HT1080 (cell line): ENCODE measurements around the gene MYOM1. TPM values are rescaled to one million over a fixed set of nuclear protein-coding genes. Genes with fewer than 3 reads are reported as not detected.

ENCODE experiments used
- DNase-seq: peaks from one replicate; pipeline ENCODE4 v3.0.0-alpha.2; 2015; ENCODE audit warnings: low read depth
- polyA plus RNA-seq, 2 experiments: library from polyadenylated mRNA; depleted of rRNA; stranded (reverse); fragments of >200 nt; gene quantifications; 2 replicates each; pipeline ENCODE4 v1.2.3, GENCODE V29; 2015
- total RNA-seq: library from RNA; depleted of rRNA; stranded (reverse); fragments of >200 nt; shearing (Covaris generic); gene quantifications from 2 replicates; pipeline ENCODE4 v1.2.3, GENCODE V29; 2014; rRNA removed

The MYOM1 gene
- not detected in 2 replicates for total RNA-seq
- polyA plus RNA-seq (2015; cell fraction: cytosol; rRNA removed): 0.03 and 0.07 TPM in 2 replicates
- 0.04 and 0.09 TPM in 2 replicates for polyA plus RNA-seq (2015; cell fraction: nucleus; rRNA removed)

DNA sequence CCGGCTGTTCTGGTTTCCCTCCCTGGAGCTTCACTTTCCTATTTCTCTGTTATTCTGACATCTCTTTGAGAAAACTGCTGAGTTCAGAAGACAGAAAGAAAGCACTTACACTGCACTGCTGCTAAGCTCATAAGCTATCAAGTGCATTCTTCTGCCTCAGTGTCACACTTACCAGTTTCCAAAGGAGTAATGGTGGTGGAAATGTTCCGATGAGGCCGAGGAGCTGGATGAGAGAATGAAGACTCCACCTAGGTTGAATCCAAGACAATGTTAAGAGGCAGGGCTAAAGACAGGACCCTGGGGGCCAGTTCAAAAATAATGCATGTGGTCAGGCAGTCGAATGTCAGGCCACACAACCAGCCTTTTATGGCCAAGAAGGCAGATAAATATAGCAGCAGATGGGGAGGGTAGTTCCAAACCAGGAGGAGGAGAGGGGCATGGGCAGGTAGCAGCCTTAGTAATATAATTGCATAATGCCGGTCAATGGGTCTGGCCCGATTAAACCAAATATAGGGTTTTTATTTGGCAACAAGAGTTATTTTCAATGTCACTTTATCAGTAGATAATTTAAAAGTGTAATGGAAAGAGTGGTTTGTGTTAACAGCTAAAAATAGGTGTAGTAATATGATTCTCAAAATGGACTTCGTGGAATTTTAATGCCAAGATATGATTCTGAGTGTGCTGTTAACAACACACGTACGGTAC lies at the start of gene MYOM1:
Gene MYOM1, minus strand, starts transcription at position 338 of the 705 bp plus-strand sequence. CDS start 4,745 bp downstream, outside the sequence.
- no peak for DNase-seq

DNA sequence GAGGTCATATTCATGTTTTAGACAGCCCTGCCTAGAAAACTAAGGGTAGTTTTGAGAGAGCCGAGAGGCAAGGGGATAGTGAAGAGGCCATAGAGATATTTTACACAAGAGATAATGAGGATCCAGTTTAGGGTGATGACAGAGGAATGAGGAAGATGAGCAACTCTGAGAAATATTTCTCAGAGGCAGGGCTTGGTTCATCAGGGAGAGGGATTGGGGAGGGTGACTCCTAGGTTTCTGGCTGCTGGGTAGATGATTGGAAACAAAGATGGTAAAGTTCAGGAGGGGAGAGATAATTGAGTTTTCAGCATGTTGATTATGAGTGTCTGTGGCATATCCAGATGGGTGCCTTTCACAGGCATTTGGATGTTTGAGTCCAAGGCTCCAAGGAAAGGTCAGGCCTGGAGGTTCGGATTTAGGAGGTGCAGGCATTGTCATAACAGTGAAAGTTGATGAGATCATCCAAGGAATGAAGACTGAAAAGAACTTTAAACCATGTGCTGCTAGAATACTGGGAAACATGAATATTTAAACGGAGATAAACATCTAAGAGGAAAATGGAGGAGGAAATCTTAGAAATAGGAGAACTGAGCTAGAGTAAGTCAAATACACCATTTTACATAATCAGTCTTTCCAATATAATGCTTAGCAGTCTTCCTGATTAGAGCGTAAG lies 49.6 kb upstream of the MYOM1 start:
- DNase-seq: no peak

DNA sequence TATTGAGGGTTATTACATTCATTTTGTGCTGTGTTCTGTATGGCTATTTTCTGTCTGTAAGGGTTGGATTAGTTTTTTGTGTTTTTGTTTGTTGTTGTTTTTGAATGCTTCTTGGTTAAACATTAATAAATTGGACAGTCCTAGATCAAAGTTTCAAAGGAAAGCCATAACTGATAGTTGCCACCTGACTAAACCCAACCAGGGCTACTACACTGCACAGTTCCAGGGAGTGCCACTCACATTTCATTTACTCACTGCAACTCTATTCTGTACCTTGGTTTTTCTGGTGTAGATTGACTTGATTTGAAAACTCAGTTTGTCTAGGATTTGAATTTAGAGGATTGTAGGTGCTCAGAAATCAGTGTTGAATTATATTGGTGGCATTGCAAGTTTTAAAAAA lies 48.5 kb upstream of the MYOM1 start:
- DNase-seq: no peak

DNA sequence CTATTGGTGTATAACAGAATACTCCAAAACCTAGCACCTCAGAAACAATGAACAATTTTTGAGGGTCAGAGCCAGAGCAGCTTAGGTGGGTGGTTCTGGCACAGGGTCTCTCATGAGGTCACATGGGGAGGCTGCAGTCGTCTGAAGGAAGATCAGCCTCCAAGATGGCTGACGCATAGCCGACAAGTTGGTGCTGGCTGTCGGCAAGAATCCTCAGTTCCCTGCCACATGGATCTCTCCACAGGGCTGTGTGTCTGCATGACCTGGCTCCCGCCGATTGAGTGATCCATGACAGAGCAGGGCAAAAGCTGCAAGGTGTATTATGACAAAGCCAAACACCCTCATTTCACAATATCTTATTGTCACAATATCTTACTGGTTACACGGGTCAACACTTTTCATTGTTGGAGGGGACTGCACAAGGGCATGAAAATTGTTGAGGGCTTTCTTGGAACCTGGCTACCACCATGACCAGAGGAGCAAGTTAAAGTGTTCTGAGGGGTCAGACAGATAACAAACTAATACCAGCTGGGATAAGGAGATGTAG lies 46.4 kb upstream of the MYOM1 start:
- DNase-seq: no peak

DNA sequence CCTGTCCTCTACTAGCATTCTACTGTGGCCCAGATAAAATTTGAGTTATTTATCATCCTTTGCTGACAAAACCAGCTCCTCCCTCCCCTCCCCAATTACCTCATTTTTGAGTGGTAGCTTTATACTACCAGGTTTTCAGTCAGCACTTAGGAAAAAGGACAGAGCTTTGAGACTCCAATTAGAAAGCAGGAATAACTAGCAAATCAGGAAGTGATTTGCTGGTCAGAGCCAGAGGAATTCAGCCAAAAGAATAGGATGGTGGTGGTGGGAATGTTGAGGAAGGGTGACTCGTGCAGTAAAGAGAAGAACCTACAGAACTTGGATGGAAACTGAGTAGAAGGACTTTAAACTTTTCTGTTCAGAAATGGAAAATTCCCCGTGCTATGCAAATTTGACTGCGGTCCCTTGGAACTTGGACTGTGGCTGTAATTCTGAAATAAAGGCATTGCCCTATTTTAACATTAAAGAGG lies 45.8 kb upstream of the MYOM1 start:
- peak; percentile 37 for DNase-seq

DNA sequence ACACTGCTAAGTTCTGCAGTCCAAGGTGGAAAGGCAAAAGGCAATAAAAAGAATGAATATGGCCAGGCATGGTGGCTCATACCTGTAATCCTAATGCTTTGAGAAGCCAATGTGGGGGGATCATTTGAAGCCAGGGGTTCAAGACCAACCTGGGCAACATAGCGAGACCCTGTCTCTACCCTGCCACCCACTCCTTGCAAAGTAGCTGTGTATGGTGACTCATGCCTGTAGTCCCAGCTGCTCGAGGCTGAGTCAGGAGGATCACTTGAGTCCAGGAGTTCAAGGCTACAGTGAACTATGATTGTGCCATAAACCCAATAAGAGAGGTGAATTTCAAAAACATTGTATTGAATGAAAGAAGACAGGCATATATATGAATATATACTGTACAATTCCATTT lies 44.6 kb upstream of the MYOM1 start:
- peak; percentile 40 for DNase-seq

DNA sequence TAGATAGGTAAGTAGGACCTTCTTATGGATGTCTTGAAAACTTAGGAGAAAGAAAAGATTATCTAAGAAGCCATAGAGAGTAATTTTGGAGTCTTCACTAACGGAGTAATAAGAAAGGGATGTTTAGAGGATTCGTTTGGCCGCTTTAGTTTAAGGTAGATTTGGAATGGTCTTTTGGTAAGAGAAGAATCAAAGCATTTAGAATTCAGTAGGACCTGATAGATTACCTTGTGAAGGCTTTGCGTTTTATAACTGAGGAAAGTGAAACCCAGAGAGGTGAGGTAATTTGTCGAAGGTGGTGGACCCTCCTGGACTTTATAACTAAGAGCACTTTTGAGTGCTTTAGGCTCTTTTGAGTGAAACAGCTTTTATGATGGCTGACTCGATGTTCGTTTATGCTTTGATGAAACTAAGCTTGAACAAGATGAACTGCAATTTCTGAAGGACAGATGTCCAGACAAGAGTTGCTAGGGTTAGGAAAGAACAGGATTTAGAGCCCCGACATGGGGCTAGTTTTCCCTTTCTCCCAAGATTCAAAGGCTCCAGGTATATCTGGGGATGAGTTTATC lies 43.4 kb upstream of the MYOM1 start:
- DNase-seq: no peak

DNA sequence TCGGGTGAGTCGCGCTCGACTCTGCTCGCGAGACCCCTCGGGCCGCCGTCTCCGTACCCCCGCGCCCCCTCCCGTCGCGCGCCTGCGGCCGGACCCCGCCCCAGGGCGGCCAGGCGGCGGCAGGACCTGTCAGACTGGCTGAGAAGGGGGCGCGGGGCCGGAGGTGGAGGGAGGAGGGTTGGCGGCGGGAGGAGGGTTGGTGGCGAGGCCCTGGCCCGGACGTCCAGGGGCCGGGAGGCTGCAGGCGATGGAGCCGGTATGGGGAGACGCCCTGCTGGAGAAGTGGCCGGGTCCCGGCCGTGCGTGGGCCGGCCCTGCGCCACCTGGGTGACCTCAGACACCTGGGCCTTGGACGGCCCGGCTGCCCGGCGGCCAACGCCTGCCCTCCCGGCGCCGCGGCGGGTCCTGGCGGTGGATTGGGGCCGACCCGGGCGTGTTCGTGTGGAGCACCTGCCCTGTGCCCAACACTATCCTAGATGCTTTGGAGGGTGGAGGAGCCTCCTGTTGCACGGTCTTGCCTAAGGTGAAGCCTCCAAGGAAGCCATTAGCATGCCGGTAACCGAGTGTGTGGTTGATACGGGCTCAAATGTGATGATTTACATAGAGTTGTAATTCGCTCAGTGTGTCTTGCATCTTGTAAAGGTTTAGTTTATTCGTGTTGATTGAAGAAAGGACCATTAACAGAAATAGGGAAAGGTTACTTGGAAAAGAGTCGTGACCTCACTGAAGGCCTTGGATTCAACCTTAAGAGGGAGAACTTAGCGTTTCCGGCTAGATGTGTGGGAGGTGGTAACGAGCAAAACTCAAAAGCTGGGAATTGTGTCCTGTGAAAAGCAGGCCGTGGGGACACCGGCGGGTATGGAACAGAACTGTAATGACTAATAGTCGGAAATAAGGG lies 42.7 kb upstream of the MYOM1 start:
- DNase-seq: peak; percentile 43

DNA sequence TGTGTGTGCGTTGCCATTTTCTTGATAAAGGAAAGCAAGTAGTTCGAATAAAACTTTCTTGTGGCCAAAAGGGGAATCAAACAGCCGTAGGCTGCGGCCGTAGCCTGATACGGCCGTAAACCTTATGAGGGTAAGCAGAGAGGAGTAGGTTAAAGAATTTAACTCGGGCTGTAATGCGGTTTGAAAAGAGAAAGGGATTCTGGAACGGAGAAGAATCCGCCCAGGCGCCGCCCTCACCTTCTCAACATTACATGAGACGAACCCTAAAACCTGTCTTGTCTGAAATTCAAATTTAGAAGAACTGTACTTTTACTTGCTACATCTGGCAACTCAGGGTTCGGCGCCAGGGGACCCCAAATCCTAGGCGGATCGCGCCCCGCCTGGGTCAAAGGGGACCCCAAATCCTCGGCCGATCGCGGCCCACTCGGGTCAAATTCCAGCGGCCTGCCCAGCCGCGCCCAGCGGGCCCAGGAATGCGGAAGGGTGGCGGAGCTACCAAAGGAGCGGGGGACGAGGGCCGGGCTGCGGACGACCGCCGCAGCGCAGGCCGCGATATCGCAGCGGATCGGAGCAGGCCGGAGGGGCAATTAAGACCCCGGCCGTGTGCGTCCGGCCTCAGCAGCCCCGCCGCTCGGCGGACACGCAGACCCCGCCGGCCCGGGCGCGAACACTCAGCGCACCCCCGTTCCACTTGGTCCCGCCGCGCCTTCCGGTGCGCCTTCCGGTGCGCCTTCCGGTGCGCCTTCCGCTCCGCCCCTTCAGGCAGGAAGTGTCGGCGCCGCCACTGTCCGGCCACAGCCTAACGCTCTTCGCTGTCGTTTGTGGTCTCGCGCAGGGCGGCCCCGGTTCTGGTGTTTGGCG lies 41.8 kb upstream of the MYOM1 start, which contains the start of gene MYL12B:
Gene MYL12B, plus strand, starts transcription at position 761 of the 861 bp plus-strand sequence. CDS start 10,766 bp downstream, outside the sequence.
- peak; percentile 79 for DNase-seq

DNA sequence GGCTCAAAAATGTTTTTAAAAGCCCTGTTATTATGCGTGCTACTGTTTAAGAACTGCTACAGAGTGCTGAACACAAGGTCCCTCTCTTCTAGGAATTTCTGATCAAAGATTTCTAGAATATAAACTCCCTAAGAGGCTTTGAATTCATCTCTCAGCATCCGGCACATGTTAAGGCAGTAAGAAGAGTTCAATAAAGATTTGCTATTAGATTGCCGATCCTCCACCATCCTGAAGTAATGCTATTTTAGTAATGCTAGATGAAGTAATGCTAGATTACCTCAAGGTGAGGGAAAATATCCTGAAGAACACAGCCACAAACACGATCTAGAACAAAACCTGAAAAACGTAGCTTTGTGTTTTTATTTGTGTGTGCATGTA lies 41.2 kb upstream of the MYOM1 start:
- DNase-seq: no peak

DNA sequence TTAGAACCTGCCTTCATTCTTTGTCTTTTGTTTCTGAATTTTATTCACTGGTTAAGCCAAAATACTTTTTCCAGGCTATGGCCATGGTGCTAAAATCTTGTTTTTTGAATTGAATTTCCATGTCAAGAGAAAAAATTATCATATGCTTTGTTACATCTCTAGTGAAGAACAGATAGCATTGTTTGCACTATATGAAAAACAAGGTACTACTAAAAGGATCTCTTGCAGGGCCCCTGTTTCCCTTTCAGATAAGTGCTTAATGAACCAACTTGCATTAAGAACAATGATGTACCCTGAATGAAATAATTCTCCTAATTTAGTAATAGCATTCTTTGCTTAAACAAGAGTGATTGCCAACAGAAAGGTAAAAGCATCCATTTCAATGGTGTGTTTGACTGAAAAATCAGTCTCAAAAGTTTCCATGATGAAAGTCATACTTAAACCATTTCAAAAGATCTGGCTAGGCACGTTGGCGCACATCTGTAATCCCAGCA lies 37.9 kb upstream of the MYOM1 start:
- no peak for DNase-seq

DNA sequence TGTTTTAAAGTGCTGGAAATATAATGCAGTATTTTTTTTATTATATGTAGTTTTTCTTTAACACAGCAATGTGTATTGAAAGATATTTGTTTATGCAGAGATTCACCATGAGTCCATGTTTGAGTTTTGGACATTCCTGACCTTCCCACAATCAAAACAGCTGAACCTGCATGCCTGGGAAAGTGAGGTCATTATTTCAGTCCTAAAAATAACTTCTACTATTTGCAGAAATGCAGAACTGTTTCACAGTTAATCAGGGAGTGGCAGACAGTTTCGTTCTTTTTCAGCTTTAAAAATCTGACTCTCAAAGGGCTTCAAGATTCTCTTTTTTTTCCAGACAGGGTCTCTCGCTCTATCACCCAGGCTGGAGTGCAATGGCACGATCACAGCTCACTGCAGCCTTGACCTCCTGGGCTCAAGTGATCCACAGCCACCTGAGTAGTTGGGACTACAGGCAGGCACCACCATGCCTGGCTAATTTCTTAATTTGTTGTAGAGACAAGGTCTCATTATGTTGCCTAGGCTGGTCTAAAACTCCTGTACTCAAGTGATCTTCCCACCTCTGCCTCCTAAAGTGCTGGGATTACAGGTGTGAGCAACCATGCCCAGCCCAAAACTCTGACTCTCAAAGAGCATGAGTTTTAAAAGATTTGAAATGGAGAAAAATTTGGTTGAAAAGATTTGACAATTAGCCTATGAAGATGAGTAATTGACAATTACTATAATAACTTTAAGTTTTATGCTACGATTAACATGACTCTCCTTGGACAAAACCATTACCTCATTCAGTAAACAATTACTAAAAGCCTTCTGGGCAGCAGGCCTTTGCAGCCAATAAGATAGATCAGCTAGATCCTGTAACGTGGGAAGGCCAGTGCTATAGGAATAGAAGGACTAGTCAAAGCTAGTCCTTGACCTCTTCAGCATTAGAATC lies 37.2 kb upstream of the MYOM1 start:
- peak; percentile 9 for DNase-seq

DNA sequence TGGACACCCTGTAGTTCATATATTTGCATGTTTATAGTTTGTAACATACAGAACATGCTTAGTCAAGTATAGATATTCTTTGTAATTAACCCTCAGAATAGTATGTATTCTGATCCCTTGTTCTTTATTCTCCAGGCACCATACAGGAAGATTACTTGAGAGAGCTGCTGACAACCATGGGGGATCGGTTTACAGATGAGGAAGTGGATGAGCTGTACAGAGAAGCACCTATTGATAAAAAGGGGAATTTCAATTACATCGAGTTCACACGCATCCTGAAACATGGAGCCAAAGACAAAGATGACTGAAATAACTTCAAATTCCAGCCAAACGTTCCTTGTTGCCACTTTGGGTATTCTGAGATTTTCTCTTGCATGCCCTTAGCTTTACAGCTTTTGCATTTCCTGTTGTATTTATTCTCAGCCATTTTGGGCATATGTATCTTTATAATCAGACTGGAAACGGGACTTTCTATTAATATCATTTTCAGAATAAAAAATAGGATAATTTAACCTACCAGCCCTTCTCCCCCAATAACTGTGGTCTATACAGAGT lies 35.9 kb upstream of the MYOM1 start:
- DNase-seq: no peak

DNA sequence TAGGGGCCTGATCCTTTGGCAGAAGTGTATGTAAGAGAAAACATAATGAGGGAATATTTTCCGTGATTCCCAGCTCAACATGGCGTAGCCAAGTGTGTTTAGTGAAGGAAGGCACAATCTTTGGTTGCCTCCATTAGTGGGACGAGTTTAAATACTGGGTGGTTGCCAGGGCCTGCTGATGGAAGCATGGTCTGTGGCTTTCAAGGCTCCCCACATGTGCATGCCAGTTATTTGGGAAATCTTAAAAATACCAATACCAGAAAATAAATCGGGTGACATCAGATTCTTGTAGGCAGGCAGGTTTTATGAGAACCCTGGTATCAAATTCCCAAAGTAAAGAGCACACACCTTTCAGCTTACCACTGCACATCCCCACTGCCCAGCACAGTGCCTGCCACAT lies 35.0 kb upstream of the MYOM1 start:
- DNase-seq: no peak

DNA sequence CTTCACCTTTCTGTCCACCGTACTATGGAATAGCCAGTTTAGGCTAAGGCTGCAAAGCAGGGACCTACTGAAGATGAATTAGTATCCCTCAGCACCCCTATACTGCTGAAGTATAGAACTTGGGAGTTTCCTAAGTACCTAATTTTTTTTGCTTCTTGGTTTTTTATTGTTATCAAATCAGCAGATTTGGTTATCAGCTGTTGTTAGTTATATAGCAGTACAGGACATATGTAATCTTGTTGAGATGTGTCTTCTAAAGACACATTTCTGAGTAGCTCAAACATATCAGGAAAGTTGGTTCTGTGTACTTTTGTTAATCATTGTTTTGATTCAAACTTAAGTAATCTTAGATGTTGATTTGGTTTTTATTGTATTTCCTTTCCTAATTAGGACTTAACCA lies 33.1 kb upstream of the MYOM1 start:
- DNase-seq: no peak

DNA sequence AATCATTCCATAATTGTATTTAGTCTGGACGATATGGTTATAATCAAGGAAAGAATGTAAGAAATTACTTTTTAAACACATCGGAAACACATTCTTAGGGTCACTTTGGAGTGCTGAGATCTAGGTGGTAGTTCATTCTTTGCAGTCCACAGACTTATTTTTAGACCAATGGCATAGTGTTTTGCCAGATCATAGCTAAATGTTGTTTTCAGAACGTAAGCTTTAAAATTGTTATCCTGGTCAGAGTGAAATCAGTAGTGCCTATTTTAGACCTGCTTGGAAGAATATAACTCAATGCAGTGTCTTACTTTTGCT lies 32.2 kb upstream of the MYOM1 start:
- no peak for DNase-seq

DNA sequence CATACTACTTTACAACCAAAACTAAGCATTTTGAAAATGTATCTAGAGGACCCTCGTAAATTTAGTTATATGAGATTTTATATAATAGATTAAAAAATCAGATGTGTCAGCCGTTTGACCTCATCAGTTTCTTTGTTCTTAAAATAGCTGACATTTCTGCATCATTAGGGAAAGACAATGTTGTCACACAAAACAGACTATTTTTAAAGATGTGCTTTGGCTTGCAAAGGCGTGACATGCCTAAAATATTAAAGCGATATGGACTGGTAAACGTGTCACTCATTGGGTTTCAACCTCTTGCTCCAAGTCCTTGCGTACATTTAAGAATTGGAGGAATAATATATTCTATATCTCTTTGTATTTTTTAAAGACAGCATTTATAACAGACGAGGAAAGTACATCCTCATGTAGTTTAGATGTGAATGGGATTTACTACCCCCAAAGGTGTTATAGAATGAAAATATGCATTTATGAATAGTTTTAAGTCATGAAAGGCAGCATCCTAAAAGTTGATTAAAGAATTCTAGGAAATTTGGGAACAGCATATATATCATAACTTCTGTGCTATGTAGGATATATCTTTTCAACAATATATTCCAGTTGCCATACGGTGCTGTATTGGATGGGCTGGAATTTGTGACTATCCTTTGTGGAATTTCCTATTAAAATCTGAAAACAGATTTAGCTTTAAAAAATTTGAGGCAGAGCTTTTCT lies 31.6 kb upstream of the MYOM1 start:
- no peak for DNase-seq
